Loucy (cell line): Measurements from ENCODE around the gene INAFM2.

ENCODE experiments used
- H2AFZ ChIP-seq: fragments of 200-600 bp; sonication (generic); 2 replicates; pipeline ENCODE4 v1.6.0; 2016; ENCODE audit warnings: antibody characterized with exemption, mild to moderate bottlenecking, low read length, moderate library complexity
- H3F3A ChIP-seq: fragments of 200-600 bp; 2 replicates; pipeline ENCODE4 v1.6.0; 2016; ENCODE audit warnings: antibody characterized with exemption, low read depth, mild to moderate bottlenecking
- H3K27me3 ChIP-seq: fragments of 200-600 bp; sonication (generic); 2 replicates; pipeline ENCODE4 v1.6.1; 2014; ENCODE audit warnings: low read length, mild to moderate bottlenecking; ENCODE audit not compliant: insufficient read depth, poor library complexity, severe bottlenecking
- H3K36me3 ChIP-seq: fragments of 200-600 bp; sonication (generic); 2 replicates; pipeline ENCODE4 v1.6.1; 2016; ENCODE audit warnings: low read length; ENCODE audit not compliant: insufficient read depth
- H3K4me1 ChIP-seq: fragments of 200-600 bp; sonication (generic); 2 replicates; pipeline ENCODE4 v1.5.1; 2014; ENCODE audit warnings: low read length, mild to moderate bottlenecking; ENCODE audit not compliant: insufficient read depth, poor library complexity, severe bottlenecking
- H3K4me2 ChIP-seq: fragments of 200-600 bp; sonication (generic); 2 replicates; pipeline ENCODE4 v1.6.0; 2014; ENCODE audit warnings: antibody characterized with exemption, low read length, low read depth, mild to moderate bottlenecking; ENCODE audit not compliant: poor library complexity, severe bottlenecking
- H3K4me3 ChIP-seq: fragments of 200-600 bp; sonication (generic); 2 replicates; pipeline ENCODE4 v1.5.1; 2014; ENCODE audit warnings: low read length, mild to moderate bottlenecking, mixed read lengths; ENCODE audit not compliant: poor library complexity, severe bottlenecking
- H3K79me2 ChIP-seq: fragments of 200-600 bp; sonication (generic); 2 replicates; pipeline ENCODE4 v1.6.1; 2014; ENCODE audit warnings: low read length; ENCODE audit not compliant: insufficient read depth
- H3K9ac ChIP-seq: fragments of 200-600 bp; sonication (generic); 2 replicates; pipeline ENCODE4 v1.6.0; 2014; ENCODE audit warnings: mild to moderate bottlenecking, low read depth, low read length, moderate library complexity; ENCODE audit not compliant: poor library complexity, severe bottlenecking
- H3K9me2 ChIP-seq: fragments of 200-600 bp; sonication (generic); replicated peaks from 2 replicates; pipeline ENCODE4 v1.6.1; 2016; ENCODE audit warnings: low read depth, low read length, mixed read lengths
- H3K9me3 ChIP-seq: fragments of 200-600 bp; sonication (generic); 2 replicates; pipeline ENCODE4 v1.6.1; 2014; ENCODE audit warnings: mild to moderate bottlenecking, antibody characterized with exemption, low read length, low read depth; ENCODE audit not compliant: insufficient read depth
- H4K20me1 ChIP-seq: fragments of 200-600 bp; sonication (generic); 2 replicates; pipeline ENCODE4 v1.6.0; 2014; ENCODE audit warnings: antibody characterized with exemption, low read length, mild to moderate bottlenecking; ENCODE audit not compliant: insufficient read depth, poor library complexity, severe bottlenecking
- CTCF ChIP-seq: fragments of 200-600 bp; sonication (generic); conservative IDR thresholded peaks from 2 replicates; pipeline ENCODE4 v1.5.1; 2014; ENCODE audit warnings: mild to moderate bottlenecking, antibody characterized with exemption, low read length
- EZH2phosphoT487 ChIP-seq: fragments of 200-600 bp; IDR thresholded peaks from 2 replicates; pipeline ENCODE4 v1.6.1; 2018; ENCODE audit warnings: antibody characterized with exemption, mild to moderate bottlenecking, moderate library complexity, borderline replicate concordance

The INAFM2 gene

GRCh38 chr15:40340740-40341400 is 17.4 kb downstream of the INAFM2 start, which contains the start of gene CCDC9B:
Gene CCDC9B (minus strand): TSS chr15:40340939. CDS start chr15:40340819, 120 bp downstream.
- TF ChIP-seq EZH2phosphoT487 = no peak
- no peak for TF ChIP-seq CTCF
- Histone ChIP-seq H3K27me3 (no peaks in the 10 kb centered on the region), H3K4me3 (no peak within 1 kb of the TSS), H3K9ac (no peak within 1 kb of the TSS), H3K9me3 (no peaks in the 10 kb centered on the region), H3K4me2 (no peak within 1 kb of the TSS), H3F3A (no peaks in the 10 kb centered on the region), H2AFZ (no peak within 1 kb of the TSS), H3K79me2 (no peaks in the 10 kb centered on the region), H3K4me1 (peaks cover 17% of the 10 kb centered on the region), H3K9me2 (no peaks in the 10 kb centered on the region), H4K20me1 (no peaks in the 10 kb centered on the region), H3K36me3 (no peaks in the 10 kb centered on the region)

- no peaks in the 10 kb centered on the region for H4K20me1 ChIP-seq
- TF ChIP-seq CTCF (no peak), EZH2phosphoT487 (no peak)
- H3K9me3 ChIP-seq = no peaks in the 10 kb centered on the region
- H2AFZ ChIP-seq = no peak overlapping the region
- no peaks in the 10 kb centered on the region for H3K36me3 ChIP-seq
- no peaks in the 10 kb centered on the region for H3K79me2 ChIP-seq
- no peaks in the 10 kb centered on the region for H3K9me2 ChIP-seq
- no peak overlapping the region for H3K4me3 ChIP-seq
- H3F3A ChIP-seq = no peaks in the 10 kb centered on the region
- no peak overlapping the region for H3K9ac ChIP-seq
- no peaks in the 10 kb centered on the region for H3K4me1 ChIP-seq
- no peaks in the 10 kb centered on the region for H3K27me3 ChIP-seq
- H3K4me2 ChIP-seq = no peak overlapping the region
These were observed 19.2 kb downstream of the INAFM2 start for GRCh38 chr15:40342416-40343320.

- Histone ChIP-seq H3K79me2 (no peaks in the 10 kb centered on the region), H3K9me2 (no peaks in the 10 kb centered on the region), H3K9me3 (no peaks in the 10 kb centered on the region), H3K27me3 (no peaks in the 10 kb centered on the region), H3K4me1 (no peaks in the 10 kb centered on the region), H2AFZ (no peak overlapping the region), H4K20me1 (no peaks in the 10 kb centered on the region), H3K4me3 (no peak overlapping the region), H3K9ac (no peak overlapping the region), H3K4me2 (no peak overlapping the region), H3F3A (no peaks in the 10 kb centered on the region), H3K36me3 (no peaks in the 10 kb centered on the region)
- TF ChIP-seq EZH2phosphoT487 = no peak
- no peak for TF ChIP-seq CTCF
These were observed 20.0 kb downstream of the INAFM2 start for GRCh38 chr15:40343512-40343911.
